ENCODE results near the gene ADAP1. TPM values are rescaled to one million over a fixed set of nuclear protein-coding genes. Genes with fewer than 3 reads are reported as not detected.

Gene ADAP1
- total and polyA plus RNA-seq, 2 of the 8 experiments (the other 6 are each of a cell fraction or from before 2014, with no cell fraction given): 5.8 to 6.1 TPM

GRCh38 chr7:918118-918425 lies 36.4 kb downstream of the ADAP1 start (continued):
- TF ChIP-seq SP4 (IDR thresholded peaks at IDR 0.05; ENCODE audit: low read length) (no peak), TEAD4 (IDR thresholded peaks at IDR 0.05; ENCODE audit: low read depth, low read length) (no peak), EGR1 (IDR thresholded peaks at IDR 0.05; ENCODE audit: borderline replicate concordance, low read depth, low read length) (no peak), JUN (IDR thresholded peaks at IDR 0.05; ENCODE audit: low read depth, low read length) (no peak)
